Measurements from ENCODE around the gene UBE2Q2.

UBE2Q2 gene

GRCh38 chr15:75834021-75834420 lies 9.2 kb upstream of the UBE2Q2 start:
- no peak for DNase-seq
- TF ChIP-seq, protein P1, sequence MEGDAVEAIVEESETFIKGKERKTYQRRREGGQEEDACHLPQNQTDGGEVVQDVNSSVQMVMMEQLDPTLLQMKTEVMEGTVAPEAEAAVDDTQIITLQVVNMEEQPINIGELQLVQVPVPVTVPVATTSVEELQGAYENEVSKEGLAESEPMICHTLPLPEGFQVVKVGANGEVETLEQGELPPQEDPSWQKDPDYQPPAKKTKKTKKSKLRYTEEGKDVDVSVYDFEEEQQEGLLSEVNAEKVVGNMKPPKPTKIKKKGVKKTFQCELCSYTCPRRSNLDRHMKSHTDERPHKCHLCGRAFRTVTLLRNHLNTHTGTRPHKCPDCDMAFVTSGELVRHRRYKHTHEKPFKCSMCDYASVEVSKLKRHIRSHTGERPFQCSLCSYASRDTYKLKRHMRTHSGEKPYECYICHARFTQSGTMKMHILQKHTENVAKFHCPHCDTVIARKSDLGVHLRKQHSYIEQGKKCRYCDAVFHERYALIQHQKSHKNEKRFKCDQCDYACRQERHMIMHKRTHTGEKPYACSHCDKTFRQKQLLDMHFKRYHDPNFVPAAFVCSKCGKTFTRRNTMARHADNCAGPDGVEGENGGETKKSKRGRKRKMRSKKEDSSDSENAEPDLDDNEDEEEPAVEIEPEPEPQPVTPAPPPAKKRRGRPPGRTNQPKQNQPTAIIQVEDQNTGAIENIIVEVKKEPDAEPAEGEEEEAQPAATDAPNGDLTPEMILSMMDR (IDR thresholded peaks at IDR 0.05; ENCODE audit: low read depth, low read length), result no peak
- Histone ChIP-seq H3K4me1 (no peaks in the 10 kb centered on the region), H3K27me3 (no peaks in the 10 kb centered on the region), H3K36me3 (no peaks in the 10 kb centered on the region), H3K4me3 (ENCODE audit: low read depth, low read length) (no peak overlapping the region), H3K9me3 (no peaks in the 10 kb centered on the region)

- no peaks in the 10 kb centered on the region for H3K36me3 ChIP-seq
- TF ChIP-seq, protein P1 (IDR thresholded peaks at IDR 0.05; ENCODE audit: low read depth, low read length), result no peak
- no peaks in the 10 kb centered on the region for H3K4me1 ChIP-seq
- H3K27me3 ChIP-seq, result no peaks in the 10 kb centered on the region
- no peak overlapping the region for H3K4me3 ChIP-seq (ENCODE audit: low read depth, low read length)
- DNase-seq, result no peak
- no peaks in the 10 kb centered on the region for H3K9me3 ChIP-seq
These were observed 7.0 kb upstream of the UBE2Q2 start for GRCh38 chr15:75835990-75836958.

GRCh38 chr15:75836959-75837334 lies 6.3 kb upstream of the UBE2Q2 start:
- TF ChIP-seq, protein P1 (IDR thresholded peaks at IDR 0.05; ENCODE audit: low read depth, low read length), result no peak
- no peak for DNase-seq
- Histone ChIP-seq H3K27me3 (no peaks in the 10 kb centered on the region), H3K9me3 (no peaks in the 10 kb centered on the region), H3K4me1 (no peaks in the 10 kb centered on the region), H3K36me3 (no peaks in the 10 kb centered on the region), H3K4me3 (ENCODE audit: low read depth, low read length) (no peak overlapping the region)

GRCh38 chr15:75840659-75841058 lies 2.6 kb upstream of the UBE2Q2 start:
- no peaks in the 10 kb centered on the region for H3K36me3 ChIP-seq
- peaks cover 6% of the 10 kb centered on the region; the same call in 1 of the 2 replicates for H3K4me1 ChIP-seq
- H3K9me3 ChIP-seq, result no peaks in the 10 kb centered on the region
- peak; percentile 21 for DNase-seq
- TF ChIP-seq, protein P1 (IDR thresholded peaks at IDR 0.05; ENCODE audit: low read depth, low read length), result no peak
- H3K4me3 ChIP-seq (ENCODE audit: low read depth, low read length), result no peak overlapping the region
- H3K27me3 ChIP-seq, result no peaks in the 10 kb centered on the region; the same call in 1 of the 2 replicates

GRCh38 chr15:75841626-75842025 lies 1.6 kb upstream of the UBE2Q2 start:
- Histone ChIP-seq H3K4me3 (ENCODE audit: low read depth, low read length) (no peak overlapping the region), H3K36me3 (no peaks in the 10 kb centered on the region), H3K27me3 (no peaks in the 10 kb centered on the region; the same call in 1 of the 2 replicates), H3K9me3 (no peaks in the 10 kb centered on the region), H3K4me1 (peaks cover 6% of the 10 kb centered on the region; the same call in 1 of the 2 replicates)
- DNase-seq, result no peak
- TF ChIP-seq, protein P1 (IDR thresholded peaks at IDR 0.05; ENCODE audit: low read depth, low read length), result no peak
